ENCODE results near the gene CPLX1. TPM values are rescaled to one million over a fixed set of nuclear protein-coding genes. Genes with fewer than 3 reads are reported as not detected.

CPLX1 gene
- total RNA-seq, 4 donors from 2014 or later, result 1.8 to 2.4 (median 2.4) TPM; not detected in 1

GRCh38 chr4:769511-769910 is 56.4 kb downstream of the CPLX1 start:
- no peaks in the 10 kb centered on the region for H3K27me3 ChIP-seq
- no peak for TF ChIP-seq EP300 (IDR thresholded peaks at IDR 0.05)
- no peak for TF ChIP-seq CTCF (IDR thresholded peaks at IDR 0.05)
- TF ChIP-seq POLR2A (IDR thresholded peaks at IDR 0.05), result no peak
- H3K27ac ChIP-seq, result no peak overlapping the region
- H3K4me1 ChIP-seq, result peaks cover 0 to 37% (median 5%) of the 10 kb centered on the region in 4 donors
- H3K4me3 ChIP-seq, result no peak overlapping the region
- H3K36me3 ChIP-seq, result peaks cover 5 to 100% (median 6%) of the 10 kb centered on the region in 3 donors
- WGBS, 2 donors, result 89 to 93% methylated on average over 19 of the region's 19 CpGs
- peaks cover 0 to 77% (median 8%) of the 10 kb centered on the region in 4 donors for H3K9me3 ChIP-seq
- no peak for DNase-seq (ENCODE audit: low spot score in 2 of 2)

- Histone ChIP-seq H3K27ac (no peak overlapping the region), H3K27me3 (no peaks in the 10 kb centered on the region), H3K9me3 (peaks cover 0 to 79% (median 8%) of the 10 kb centered on the region in 4 donors), H3K4me1 (peaks cover 0 to 37% (median 5%) of the 10 kb centered on the region in 4 donors), H3K36me3 (peaks cover 5 to 100% (median 6%) of the 10 kb centered on the region in 3 donors), H3K4me3 (no peak overlapping the region)
- DNase-seq (ENCODE audit: low spot score in 2 of 2), result no peak
- WGBS, 2 donors, result 76 to 77% methylated on average over 12 of the region's 12 CpGs
- TF ChIP-seq EP300 (IDR thresholded peaks at IDR 0.05) (no peak), CTCF (IDR thresholded peaks at IDR 0.05) (no peak), POLR2A (IDR thresholded peaks at IDR 0.05) (no peak)
These were observed 56.9 kb downstream of the CPLX1 start for GRCh38 chr4:768995-769394.

- Histone ChIP-seq H3K9me3 (peaks cover 0 to 79% (median 8%) of the 10 kb centered on the region in 4 donors), H3K36me3 (peaks cover 6 to 100% (median 8%) of the 10 kb centered on the region in 3 donors), H3K27ac (no peak overlapping the region), H3K4me3 (no peak overlapping the region), H3K27me3 (no peaks in the 10 kb centered on the region), H3K4me1 (peaks cover 0 to 28% (median 5%) of the 10 kb centered on the region in 4 donors)
- DNase-seq (ENCODE audit: low spot score in 2 of 2), result no peak
- WGBS, 2 donors, result 90 to 91% methylated on average over 15 of the region's 15 CpGs
- no peak for TF ChIP-seq POLR2A (IDR thresholded peaks at IDR 0.05)
- TF ChIP-seq CTCF (IDR thresholded peaks at IDR 0.05), result no peak
- TF ChIP-seq EP300 (IDR thresholded peaks at IDR 0.05), result no peak
These were observed 57.9 kb downstream of the CPLX1 start for GRCh38 chr4:768076-768475.

GRCh38 chr4:766559-767283 is 59.2 kb downstream of the CPLX1 start:
- Histone ChIP-seq H3K9me3 (peaks cover 0 to 84% (median 8%) of the 10 kb centered on the region in 4 donors), H3K4me1 (peaks cover 0 to 14% (median 3%) of the 10 kb centered on the region in 4 donors), H3K27ac (peak overlapping the region in 1 of 4 donors; percentile 38), H3K27me3 (no peaks in the 10 kb centered on the region), H3K4me3 (no peak overlapping the region), H3K36me3 (peaks cover 10 to 100% (median 18%) of the 10 kb centered on the region in 3 donors)
- 77 to 83% methylated on average over 21 of the region's 21 CpGs for WGBS, 2 donors
- TF ChIP-seq EP300 (IDR thresholded peaks at IDR 0.05), result no peak
- TF ChIP-seq POLR2A (IDR thresholded peaks at IDR 0.05), result no peak
- TF ChIP-seq CTCF (IDR thresholded peaks at IDR 0.05), result no peak
- DNase-seq (ENCODE audit: low spot score in 2 of 2), result no peak

GRCh38 chr4:766152-766515 is 59.8 kb downstream of the CPLX1 start:
- 67 to 69% methylated on average over 7 of the region's 7 CpGs for WGBS, 2 donors
- no peak for DNase-seq (ENCODE audit: low spot score in 2 of 2)
- Histone ChIP-seq H3K4me3 (no peak overlapping the region), H3K9me3 (peaks cover 0 to 83% (median 8%) of the 10 kb centered on the region in 4 donors), H3K4me1 (peaks cover 0 to 8% (median 0%) of the 10 kb centered on the region in 4 donors), H3K36me3 (peaks cover 10 to 100% (median 24%) of the 10 kb centered on the region in 3 donors), H3K27me3 (no peaks in the 10 kb centered on the region), H3K27ac (peak overlapping the region in 1 of 4 donors; percentile 39)
- TF ChIP-seq POLR2A (IDR thresholded peaks at IDR 0.05) (no peak), CTCF (IDR thresholded peaks at IDR 0.05) (no peak), EP300 (IDR thresholded peaks at IDR 0.05) (no peak)

All from tibial nerve (tissue), 4 donors.